ENCODE measurements around the gene TTLL3. TPM values are rescaled to one million over a fixed set of nuclear protein-coding genes. Genes with fewer than 3 reads are reported as not detected.

TTLL3 gene
- polyA plus RNA-seq, 1 donor (not counting 4 experiments of a cell fraction or from before 2014, with no cell fraction given) = 11.3 TPM

GRCh38 chr3:9784965-9785364 lies 25.1 kb upstream of the TTLL3 start:
- Histone ChIP-seq H3K4me2 (ENCODE audit: control insufficient read depth, extremely low read depth, insufficient read depth, low read depth, low read length) (no peak overlapping the region), H3K36me3 (ENCODE audit: control insufficient read depth in 2 of 2, extremely low read depth in 1 of 2, insufficient read depth in 2 of 2, low read length in 2 of 2) (peaks cover 34 to 35% of the 10 kb centered on the region in 2 experiments), H4K20me1 (ENCODE audit: control insufficient read depth, extremely low read depth, insufficient read depth, low read length) (no peaks in the 10 kb centered on the region), H3K9me3 (ENCODE audit: control insufficient read depth, low read depth, low read length) (no peaks in the 10 kb centered on the region), H3K4me3 (ENCODE audit: control insufficient read depth in 2 of 3, extremely low read depth in 1 of 3, insufficient read depth in 2 of 3, low read depth in 1 of 3, low read length in 3 of 3) (no peak overlapping the region), H2AFZ (ENCODE audit: control insufficient read depth, low read length) (no peak overlapping the region), H3K27ac (ENCODE audit: control insufficient read depth, insufficient read depth, low read length) (no peak overlapping the region), H3K4me1 (ENCODE audit: control insufficient read depth, extremely low read depth, insufficient read depth, low read length) (no peaks in the 10 kb centered on the region), H3K9me1 (ENCODE audit: control insufficient read depth, extremely low read depth, insufficient read depth, low read length) (no peaks in the 10 kb centered on the region), H3K79me2 (ENCODE audit: control insufficient read depth, insufficient read depth, low read length) (no peaks in the 10 kb centered on the region), H3K27me3 (ENCODE audit: control insufficient read depth, extremely low read depth, insufficient read depth, low read length) (no peaks in the 10 kb centered on the region), H3K9ac (ENCODE audit: control insufficient read depth, extremely low read depth, insufficient read depth, low read length) (no peak overlapping the region)
- dilution Hi-C loops (cut with MboI; ENCODE audit: extremely low pct_ligation_motif_present, low sequenced_read_pairs) = no loop called here
- no peak for DNase-seq (ENCODE audit: low read depth, low spot score)
- no peak for TF ChIP-seq CTCF (optimal IDR thresholded peaks at IDR 0.05 in 1 of 3, IDR thresholded peaks at IDR 0.05 in 1 of 3, conservative IDR thresholded peaks at IDR 0.05 in 1 of 3; ENCODE audit: extremely low read depth in 1 of 3, insufficient read depth in 2 of 3, low read length in 3 of 3)
- no peak for TF ChIP-seq EZH2 (IDR thresholded peaks at IDR 0.05; ENCODE audit: low read length)
- no peak for FAIRE-seq

- Histone ChIP-seq H3K4me1 (ENCODE audit: control insufficient read depth, extremely low read depth, insufficient read depth, low read length) (no peaks in the 10 kb centered on the region), H3K9me1 (ENCODE audit: control insufficient read depth, extremely low read depth, insufficient read depth, low read length) (no peaks in the 10 kb centered on the region), H3K27me3 (ENCODE audit: control insufficient read depth, extremely low read depth, insufficient read depth, low read length) (no peaks in the 10 kb centered on the region), H3K4me3 (ENCODE audit: control insufficient read depth in 2 of 3, extremely low read depth in 1 of 3, insufficient read depth in 2 of 3, low read depth in 1 of 3, low read length in 3 of 3) (no peak overlapping the region), H3K36me3 (ENCODE audit: control insufficient read depth in 2 of 2, extremely low read depth in 1 of 2, insufficient read depth in 2 of 2, low read length in 2 of 2) (peaks cover 32 to 38% of the 10 kb centered on the region in 2 experiments), H3K9ac (ENCODE audit: control insufficient read depth, extremely low read depth, insufficient read depth, low read length) (no peak overlapping the region), H2AFZ (ENCODE audit: control insufficient read depth, low read length) (no peak overlapping the region), H3K79me2 (ENCODE audit: control insufficient read depth, insufficient read depth, low read length) (no peaks in the 10 kb centered on the region), H3K27ac (ENCODE audit: control insufficient read depth, insufficient read depth, low read length) (no peak overlapping the region), H3K4me2 (ENCODE audit: control insufficient read depth, extremely low read depth, insufficient read depth, low read depth, low read length) (no peak overlapping the region), H3K9me3 (ENCODE audit: control insufficient read depth, low read depth, low read length) (no peaks in the 10 kb centered on the region), H4K20me1 (ENCODE audit: control insufficient read depth, extremely low read depth, insufficient read depth, low read length) (no peaks in the 10 kb centered on the region)
- FAIRE-seq = no peak
- dilution Hi-C loops (cut with MboI; ENCODE audit: extremely low pct_ligation_motif_present, low sequenced_read_pairs) = no loop called here
- DNase-seq (ENCODE audit: low read depth, low spot score) = no peak
- no peak for TF ChIP-seq CTCF (optimal IDR thresholded peaks at IDR 0.05 in 1 of 3, IDR thresholded peaks at IDR 0.05 in 1 of 3, conservative IDR thresholded peaks at IDR 0.05 in 1 of 3; ENCODE audit: extremely low read depth in 1 of 3, insufficient read depth in 2 of 3, low read length in 3 of 3)
Observed at GRCh38 chr3:9785602-9786001, 24.5 kb upstream of the TTLL3 start.
